ENCODE measurements around the gene C8A.

DNA sequence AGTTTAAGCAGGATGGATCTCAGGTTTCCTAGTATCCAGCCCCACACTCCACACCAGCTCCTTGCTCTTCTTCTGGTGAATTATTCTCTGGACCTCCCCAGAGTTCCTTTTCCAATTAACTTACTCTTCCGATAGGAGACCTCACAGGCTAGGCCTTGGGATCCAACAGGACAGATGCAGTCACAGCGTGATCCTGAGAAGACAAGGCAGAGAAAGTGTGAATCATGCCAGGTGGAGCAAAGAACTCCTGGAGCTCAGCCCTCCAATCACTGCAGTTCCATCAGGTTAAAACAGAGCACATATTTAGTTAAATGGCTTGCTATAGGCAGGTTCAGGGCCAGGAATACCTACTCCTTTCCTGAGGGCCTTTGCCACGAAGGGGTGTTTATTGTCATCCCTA, 77.1 kb downstream of the C8A start:
- no peak for TF ChIP-seq TCF12 (IDR thresholded peaks at IDR 0.05; ENCODE audit: low read depth, low read length)
- no peak for TF ChIP-seq RXRA (IDR thresholded peaks at IDR 0.05; ENCODE audit: insufficient read depth, low read depth, low read length)
- TF ChIP-seq, protein P1, sequence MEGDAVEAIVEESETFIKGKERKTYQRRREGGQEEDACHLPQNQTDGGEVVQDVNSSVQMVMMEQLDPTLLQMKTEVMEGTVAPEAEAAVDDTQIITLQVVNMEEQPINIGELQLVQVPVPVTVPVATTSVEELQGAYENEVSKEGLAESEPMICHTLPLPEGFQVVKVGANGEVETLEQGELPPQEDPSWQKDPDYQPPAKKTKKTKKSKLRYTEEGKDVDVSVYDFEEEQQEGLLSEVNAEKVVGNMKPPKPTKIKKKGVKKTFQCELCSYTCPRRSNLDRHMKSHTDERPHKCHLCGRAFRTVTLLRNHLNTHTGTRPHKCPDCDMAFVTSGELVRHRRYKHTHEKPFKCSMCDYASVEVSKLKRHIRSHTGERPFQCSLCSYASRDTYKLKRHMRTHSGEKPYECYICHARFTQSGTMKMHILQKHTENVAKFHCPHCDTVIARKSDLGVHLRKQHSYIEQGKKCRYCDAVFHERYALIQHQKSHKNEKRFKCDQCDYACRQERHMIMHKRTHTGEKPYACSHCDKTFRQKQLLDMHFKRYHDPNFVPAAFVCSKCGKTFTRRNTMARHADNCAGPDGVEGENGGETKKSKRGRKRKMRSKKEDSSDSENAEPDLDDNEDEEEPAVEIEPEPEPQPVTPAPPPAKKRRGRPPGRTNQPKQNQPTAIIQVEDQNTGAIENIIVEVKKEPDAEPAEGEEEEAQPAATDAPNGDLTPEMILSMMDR (IDR thresholded peaks at IDR 0.05; ENCODE audit: control extremely low read depth in 1 of 3, insufficient read depth in 1 of 3, low read depth in 1 of 3, low read length in 3 of 3) = no peak
- no peak for TF ChIP-seq ZNF274 (IDR thresholded peaks at IDR 0.05; ENCODE audit: borderline replicate concordance, extremely low read depth, low read length)
- TF ChIP-seq HDAC6 (IDR thresholded peaks at IDR 0.05; ENCODE audit: low read depth, low read length) = no peak
- TF ChIP-seq, protein P2, sequence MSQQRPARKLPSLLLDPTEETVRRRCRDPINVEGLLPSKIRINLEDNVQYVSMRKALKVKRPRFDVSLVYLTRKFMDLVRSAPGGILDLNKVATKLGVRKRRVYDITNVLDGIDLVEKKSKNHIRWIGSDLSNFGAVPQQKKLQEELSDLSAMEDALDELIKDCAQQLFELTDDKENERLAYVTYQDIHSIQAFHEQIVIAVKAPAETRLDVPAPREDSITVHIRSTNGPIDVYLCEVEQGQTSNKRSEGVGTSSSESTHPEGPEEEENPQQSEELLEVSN (IDR thresholded peaks at IDR 0.05) = no peak
- TF ChIP-seq RBBP5 (IDR thresholded peaks at IDR 0.05; ENCODE audit: borderline replicate concordance, low read depth, low read length) = no peak
- no peak for TF ChIP-seq BCL11A (IDR thresholded peaks at IDR 0.05; ENCODE audit: low read depth in 2 of 2, low read length in 2 of 2)

Measured in H1 (cell line).